ENCODE results near the gene C1QTNF12.
"Not testable (repeated sequence)": the region's sequence is repeated elsewhere in the genome, so short reads cannot be mapped to it uniquely, and the experiment has no call there.

The C1QTNF12 gene

GRCh38 chr1:1259119-1259488 lies 12.6 kb upstream of the C1QTNF12 start:
- DNase-seq = no peak

GRCh38 chr1:1256956-1257871 lies 10.7 kb upstream of the C1QTNF12 start:
- no peak for DNase-seq

GRCh38 chr1:1255611-1256010 lies 9.1 kb upstream of the C1QTNF12 start:
- DNase-seq = no peak

- no peak for DNase-seq
These were observed 8.6 kb upstream of the C1QTNF12 start for GRCh38 chr1:1255078-1255477.

GRCh38 chr1:1254667-1254998 lies 8.1 kb upstream of the C1QTNF12 start:
- DNase-seq = no peak

- no peak for DNase-seq
These were observed 7.6 kb upstream of the C1QTNF12 start for GRCh38 chr1:1253972-1254666.

GRCh38 chr1:1253314-1253713 lies 6.8 kb upstream of the C1QTNF12 start:
- DNase-seq = no peak

- peak; percentile 55 to 77 for DNase-seq
These were observed 4.3 kb upstream of the C1QTNF12 start for GRCh38 chr1:1250786-1251284.

GRCh38 chr1:1248009-1248913 lies 1.7 kb upstream of the C1QTNF12 start:
- not testable (repeated sequence) for DNase-seq

- no peak for DNase-seq
These were observed 905 bp upstream of the C1QTNF12 start for GRCh38 chr1:1247341-1247913.

GRCh38 chr1:1245817-1246576 lies 525 bp downstream of the C1QTNF12 start:
- no peak for DNase-seq

GRCh38 chr1:1245178-1245816 lies 1.2 kb downstream of the C1QTNF12 start:
- no peak for DNase-seq

GRCh38 chr1:1244192-1244811 lies 2.2 kb downstream of the C1QTNF12 start:
- no peak for DNase-seq

GRCh38 chr1:1243807-1244191 lies 2.7 kb downstream of the C1QTNF12 start:
- no peak for DNase-seq

GRCh38 chr1:1243266-1243660 lies 3.3 kb downstream of the C1QTNF12 start:
- no peak for DNase-seq

GRCh38 chr1:1242461-1243265 lies 3.9 kb downstream of the C1QTNF12 start:
- DNase-seq = no peak

- no peak for DNase-seq
These were observed 4.8 kb downstream of the C1QTNF12 start for GRCh38 chr1:1241588-1242219.

- DNase-seq = no peak
These were observed 5.5 kb downstream of the C1QTNF12 start for GRCh38 chr1:1240822-1241587.

GRCh38 chr1:1240348-1240732 lies 6.2 kb downstream of the C1QTNF12 start:
- DNase-seq = no peak
